SK-N-SH (cell line): ENCODE results near the gene FAM89B. TPM values are rescaled to one million over a fixed set of nuclear protein-coding genes. Genes with fewer than 3 reads are reported as not detected.

Experiments used
- CTCF ChIA-PET: fragments of 300-600, 350-600 bp; formaldehyde crosslinking; extraction: SDS; loops from one replicate; lab custom pipeline; 2021; lab: Yijun Ruan, JAX
- POLR2A ChIA-PET: fragments of 350-600 bp; sonication (Branson Sonifier 250); formaldehyde crosslinking; extraction: SDS; loops from one replicate; lab custom pipeline; 2020; ENCODE audit warnings: antibody characterized with exemption, inconsistent platforms; lab: Yijun Ruan, JAX
- DNase-seq: peaks from one replicate; pipeline ENCODE4 v3.0.0; 2012
- H2AFZ ChIP-seq: fragments of 200-600 bp; sonication (generic); 2 replicates; pipeline ENCODE4 v1.8.1; 2016; ENCODE audit warnings: antibody characterized with exemption, mild to moderate bottlenecking, low read depth
- H3F3A ChIP-seq: fragments of 200-600 bp; sonication (generic); replicated peaks from 2 replicates; pipeline ENCODE3; 2016; ENCODE audit warnings: antibody characterized with exemption, mild to moderate bottlenecking; ENCODE audit not compliant: insufficient read depth
- H3K27ac ChIP-seq, 2 experiments: fragments of 200-500 bp in 1 of 2; fragments of 200-600 bp in 1 of 2; sonication (Bioruptor generic) in 1 of 2; sonication (generic), shearing (Covaris generic) in 1 of 2; 2 replicates each; pipeline versions ENCODE4 v1.5.1 to v1.6.1; 2014 to 2016; ENCODE audit warnings: low read depth in 2 of 2, inconsistent platforms in 1 of 2, low read length in 1 of 2, mild to moderate bottlenecking in 1 of 2, mixed read lengths in 1 of 2
- H3K27me3 ChIP-seq: fragments of 200-600 bp; sonication (generic), shearing (Covaris generic); 2 replicates; pipeline ENCODE4 v1.6.1; 2016; ENCODE audit warnings: mixed run types; ENCODE audit not compliant: insufficient read depth
- H3K36me3 ChIP-seq, 2 experiments: fragments of 200-500 bp in 1 of 2; fragments of 200-600 bp in 1 of 2; sonication (Bioruptor generic) in 1 of 2; sonication (generic) in 1 of 2; replicated peaks in 1 of 2; 2 replicates each; pipeline versions ENCODE3 to v1.5.1; 2014 to 2016; ENCODE audit warnings: low read length in 1 of 2, mild to moderate bottlenecking in 1 of 2; ENCODE audit not compliant: insufficient read depth in 2 of 2, control insufficient read depth in 1 of 2
- H3K4me1 ChIP-seq, 2 experiments: fragments of 200-500 bp in 1 of 2; fragments of 200-600 bp in 1 of 2; sonication (Bioruptor generic) in 1 of 2; sonication (generic), shearing (Covaris generic) in 1 of 2; 2 replicates each; pipeline versions ENCODE4 v1.5.1 to v1.6.1; 2014 to 2016; ENCODE audit warnings: low read depth in 1 of 2, low read length in 1 of 2, mixed run types in 1 of 2; ENCODE audit not compliant: insufficient read depth in 2 of 2, control insufficient read depth in 1 of 2
- H3K4me2 ChIP-seq: fragments of 200-600 bp; sonication (generic), shearing (Covaris generic); 2 replicates; pipeline ENCODE4 v1.6.1; 2017; ENCODE audit warnings: mixed run types
- H3K4me3 ChIP-seq, 2 experiments: fragments of 200-500 bp in 1 of 2; fragments of 200-600 bp in 1 of 2; sonication (Bioruptor generic) in 1 of 2; sonication (generic), shearing (Covaris generic) in 1 of 2; 2 replicates each; pipeline versions ENCODE4 v1.5.1 to v1.8.1; 2014 to 2016; ENCODE audit warnings: low read depth in 2 of 2, inconsistent platforms in 1 of 2, low read length in 1 of 2, mild to moderate bottlenecking in 1 of 2, mixed read lengths in 1 of 2, moderate library complexity in 1 of 2
- H3K79me2 ChIP-seq: fragments of 200-600 bp; sonication (generic); 2 replicates; pipeline ENCODE4 v1.8.1; 2017; ENCODE audit warnings: mild to moderate bottlenecking; ENCODE audit not compliant: insufficient read depth
- H3K9ac ChIP-seq: fragments of 200-600 bp; sonication (generic); 2 replicates; pipeline ENCODE4 v1.6.1; 2017; ENCODE audit warnings: mixed run types
- H3K9me2 ChIP-seq: fragments of 200-600 bp; sonication (generic); 2 replicates; pipeline ENCODE4 v1.6.1; 2017; ENCODE audit warnings: mixed run types
- H3K9me3 ChIP-seq: fragments of 200-600 bp; sonication (generic); 2 replicates; pipeline ENCODE4 v1.6.1; 2017; ENCODE audit warnings: mixed run types, mild to moderate bottlenecking, moderate library complexity
- H4K20me1 ChIP-seq: fragments of 200-600 bp; sonication (generic); 2 replicates; pipeline ENCODE4 v1.6.1; 2017; ENCODE audit warnings: mild to moderate bottlenecking, mixed run types; ENCODE audit not compliant: insufficient read depth
- EP300 ChIP-seq, 2 experiments: IDR thresholded peaks; 2 replicates each; pipeline versions ENCODE4 v1.4.0 to v1.6.1; 2012; ENCODE audit warnings: borderline replicate concordance in 1 of 2, low read depth in 1 of 2, low read length in 1 of 2
- EZH2phosphoT487 ChIP-seq: fragments of 200-600 bp; sonication (generic); IDR thresholded peaks from 2 replicates; pipeline ENCODE4 v1.6.1; 2017; ENCODE audit warnings: low read depth, mixed run types, mild to moderate bottlenecking, antibody characterized with exemption, moderate library complexity, borderline replicate concordance
- FOXM1 ChIP-seq: IDR thresholded peaks from 2 replicates; pipeline ENCODE4 v1.4.0; 2012; ENCODE audit warnings: low read depth, mild to moderate bottlenecking
- GABPA ChIP-seq: IDR thresholded peaks from 2 replicates; pipeline ENCODE4 v1.4.0; 2012; ENCODE audit warnings: low read depth, mild to moderate bottlenecking
- JUND ChIP-seq: IDR thresholded peaks from 2 replicates; pipeline ENCODE4 v1.4.0; 2012
- MXI1 ChIP-seq: IDR thresholded peaks from 2 replicates; pipeline ENCODE4 v1.6.1; 2012; ENCODE audit warnings: mild to moderate bottlenecking, low read depth, low read length, improper control_type of control experiment
- NRF1 ChIP-seq: IDR thresholded peaks from 2 replicates; pipeline ENCODE4 v1.6.1; 2012; ENCODE audit warnings: low read depth, mild to moderate bottlenecking, low read length
- POLR2AphosphoS5 ChIP-seq: IDR thresholded peaks from 2 replicates; pipeline ENCODE4 v1.6.1; 2012; ENCODE audit warnings: low read depth, low read length
- TCF12 ChIP-seq: IDR thresholded peaks from 2 replicates; pipeline ENCODE4 v1.4.0; 2012
- TEAD4 ChIP-seq: IDR thresholded peaks from 2 replicates; pipeline ENCODE4 v1.4.0; 2012; ENCODE audit warnings: mild to moderate bottlenecking, borderline replicate concordance; ENCODE audit not compliant: insufficient read depth
- WGBS: methylation state at CpG from one replicate; pipeline ENCODE4 v1.1.6; 2017; ENCODE audit warnings: low lambda C conversion rate; 5-methylcytosine and 5-hydroxymethylcytosine counted together
- polyA plus RNA-seq, 3 experiments: library from polyadenylated mRNA; depleted of rRNA; stranded (reverse); fragments of >200 nt; gene quantifications; 2 replicates each; pipeline ENCODE4 v1.2.3, GENCODE V29; 2012
- TF ChIP-seq, protein P1 (sequence below): IDR thresholded peaks from 2 replicates; pipeline ENCODE4 v1.4.0; 2012; ENCODE audit warnings: low read depth
- TF ChIP-seq, protein P2 (sequence below): IDR thresholded peaks from 2 replicates; pipeline ENCODE4 v1.6.1; 2012; ENCODE audit warnings: mild to moderate bottlenecking, low read depth, low read length, moderate library complexity
- TF ChIP-seq, protein P3 (sequence below): fragments of 200-600 bp; sonication (generic); IDR thresholded peaks from 2 replicates; pipeline ENCODE4 v1.6.1; 2017; ENCODE audit warnings: antibody characterized with exemption, mild to moderate bottlenecking, moderate library complexity

Gene FAM89B
- polyA plus RNA-seq, 1 of the 3 experiments (the other 2 are of a cell fraction): 65.3 TPM

DNA sequence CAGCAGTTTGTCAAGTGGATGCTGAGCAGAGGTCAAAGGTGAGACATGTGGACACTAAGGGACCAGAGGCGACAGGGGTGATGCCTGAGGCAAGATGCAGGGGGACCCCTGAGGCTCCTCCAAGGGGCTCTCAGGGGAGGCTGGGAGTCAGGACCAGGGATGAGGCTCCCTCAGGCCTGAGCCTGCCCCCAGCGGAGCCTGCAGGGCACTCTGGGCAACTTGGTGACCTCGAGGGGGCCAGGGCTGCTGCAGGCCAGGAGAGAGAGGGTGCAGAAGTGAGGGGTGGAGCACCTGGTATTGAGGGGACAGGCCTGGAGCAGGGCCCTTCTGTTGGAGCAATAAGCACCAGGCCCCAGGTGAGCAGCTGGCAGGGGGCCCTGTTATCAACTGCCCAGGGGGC is 9.6 kb downstream of the FAM89B start:
- Histone ChIP-seq H3K27ac (no peak overlapping the region; a peak in 1 of 4 replicates), H3K36me3 (peaks cover 11 to 40% of the 10 kb centered on the region in 2 experiments), H3F3A (peaks cover 23% of the 10 kb centered on the region), H4K20me1 (peaks cover 14% of the 10 kb centered on the region; the same call in 1 of the 2 replicates), H3K4me2 (no peak overlapping the region), H3K4me3 (no peak overlapping the region), H3K79me2 (peaks cover 18% of the 10 kb centered on the region; the same call in 1 of the 2 replicates), H2AFZ (no peak overlapping the region), H3K9me3 (no peaks in the 10 kb centered on the region), H3K9me2 (no peaks in the 10 kb centered on the region)
- WGBS: 80% methylated on average over 1 of the region's 3 CpGs
- POLR2A ChIA-PET: interaction anchor here (0.9 kb wide), 1 partner anchor 9 kb away, joined by 4 read pairs; the partner anchor contains the start of gene FAM89B
- DNase-seq: no peak
- TF ChIP-seq GABPA (no peak), TCF12 (no peak), JUND (no peak), POLR2AphosphoS5 (no peak), TEAD4 (no peak), EZH2phosphoT487 (no peak), FOXM1 (no peak), EP300 (IDR thresholded peaks at IDR 0.05; ENCODE audit: borderline replicate concordance in 1 of 2, low read depth in 1 of 2, low read length in 1 of 2) (no peak), NRF1 (no peak), MXI1 (no peak)
- TF ChIP-seq, protein P1, sequence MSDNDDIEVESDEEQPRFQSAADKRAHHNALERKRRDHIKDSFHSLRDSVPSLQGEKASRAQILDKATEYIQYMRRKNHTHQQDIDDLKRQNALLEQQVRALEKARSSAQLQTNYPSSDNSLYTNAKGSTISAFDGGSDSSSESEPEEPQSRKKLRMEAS: no peak
- TF ChIP-seq, protein P2, sequence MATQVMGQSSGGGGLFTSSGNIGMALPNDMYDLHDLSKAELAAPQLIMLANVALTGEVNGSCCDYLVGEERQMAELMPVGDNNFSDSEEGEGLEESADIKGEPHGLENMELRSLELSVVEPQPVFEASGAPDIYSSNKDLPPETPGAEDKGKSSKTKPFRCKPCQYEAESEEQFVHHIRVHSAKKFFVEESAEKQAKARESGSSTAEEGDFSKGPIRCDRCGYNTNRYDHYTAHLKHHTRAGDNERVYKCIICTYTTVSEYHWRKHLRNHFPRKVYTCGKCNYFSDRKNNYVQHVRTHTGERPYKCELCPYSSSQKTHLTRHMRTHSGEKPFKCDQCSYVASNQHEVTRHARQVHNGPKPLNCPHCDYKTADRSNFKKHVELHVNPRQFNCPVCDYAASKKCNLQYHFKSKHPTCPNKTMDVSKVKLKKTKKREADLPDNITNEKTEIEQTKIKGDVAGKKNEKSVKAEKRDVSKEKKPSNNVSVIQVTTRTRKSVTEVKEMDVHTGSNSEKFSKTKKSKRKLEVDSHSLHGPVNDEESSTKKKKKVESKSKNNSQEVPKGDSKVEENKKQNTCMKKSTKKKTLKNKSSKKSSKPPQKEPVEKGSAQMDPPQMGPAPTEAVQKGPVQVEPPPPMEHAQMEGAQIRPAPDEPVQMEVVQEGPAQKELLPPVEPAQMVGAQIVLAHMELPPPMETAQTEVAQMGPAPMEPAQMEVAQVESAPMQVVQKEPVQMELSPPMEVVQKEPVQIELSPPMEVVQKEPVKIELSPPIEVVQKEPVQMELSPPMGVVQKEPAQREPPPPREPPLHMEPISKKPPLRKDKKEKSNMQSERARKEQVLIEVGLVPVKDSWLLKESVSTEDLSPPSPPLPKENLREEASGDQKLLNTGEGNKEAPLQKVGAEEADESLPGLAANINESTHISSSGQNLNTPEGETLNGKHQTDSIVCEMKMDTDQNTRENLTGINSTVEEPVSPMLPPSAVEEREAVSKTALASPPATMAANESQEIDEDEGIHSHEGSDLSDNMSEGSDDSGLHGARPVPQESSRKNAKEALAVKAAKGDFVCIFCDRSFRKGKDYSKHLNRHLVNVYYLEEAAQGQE: no peak
- TF ChIP-seq, protein P3, sequence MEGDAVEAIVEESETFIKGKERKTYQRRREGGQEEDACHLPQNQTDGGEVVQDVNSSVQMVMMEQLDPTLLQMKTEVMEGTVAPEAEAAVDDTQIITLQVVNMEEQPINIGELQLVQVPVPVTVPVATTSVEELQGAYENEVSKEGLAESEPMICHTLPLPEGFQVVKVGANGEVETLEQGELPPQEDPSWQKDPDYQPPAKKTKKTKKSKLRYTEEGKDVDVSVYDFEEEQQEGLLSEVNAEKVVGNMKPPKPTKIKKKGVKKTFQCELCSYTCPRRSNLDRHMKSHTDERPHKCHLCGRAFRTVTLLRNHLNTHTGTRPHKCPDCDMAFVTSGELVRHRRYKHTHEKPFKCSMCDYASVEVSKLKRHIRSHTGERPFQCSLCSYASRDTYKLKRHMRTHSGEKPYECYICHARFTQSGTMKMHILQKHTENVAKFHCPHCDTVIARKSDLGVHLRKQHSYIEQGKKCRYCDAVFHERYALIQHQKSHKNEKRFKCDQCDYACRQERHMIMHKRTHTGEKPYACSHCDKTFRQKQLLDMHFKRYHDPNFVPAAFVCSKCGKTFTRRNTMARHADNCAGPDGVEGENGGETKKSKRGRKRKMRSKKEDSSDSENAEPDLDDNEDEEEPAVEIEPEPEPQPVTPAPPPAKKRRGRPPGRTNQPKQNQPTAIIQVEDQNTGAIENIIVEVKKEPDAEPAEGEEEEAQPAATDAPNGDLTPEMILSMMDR: no peak
- TF ChIP-seq, all 33 proteins: peak for 0
- CTCF ChIA-PET: interaction anchor here (1.0 to 13.3 kb wide), 3 partner anchors 9 to 12 kb away, joined by 3 to 216 read pairs (median 18); partner anchors contain the start of genes FAM89B, KCNK7 and ZNRD2
- no peaks in the 10 kb centered on the region for H3K27me3 ChIP-seq
- H3K9ac ChIP-seq: no peak overlapping the region
- peaks cover 12 to 19% of the 10 kb centered on the region in 2 experiments; a peak in 2 of 4 replicates for H3K4me1 ChIP-seq
